Duodenal mucosa (tissue), 2 donors: ENCODE results near the gene LARP4.
A peak's percentile ranks its signal among the peaks of the same experiment; 100 is the strongest.

Experiments
- H3K27ac ChIP-seq: one replicate; pipeline ENCODE4 v1.7.0; 2013; ENCODE audit warnings: low read depth, low read length
- H3K27me3 ChIP-seq, 2 donors: one replicate each; pipeline ENCODE4 v1.7.0; 2013; ENCODE audit warnings: low read length in 2 of 2, control low read depth in 1 of 2; ENCODE audit not compliant: insufficient read depth in 2 of 2, control insufficient read depth in 1 of 2
- H3K36me3 ChIP-seq, 2 donors: one replicate each; pipeline ENCODE4 v1.7.0; 2013; ENCODE audit warnings: low read length in 2 of 2, control low read depth in 1 of 2; ENCODE audit not compliant: insufficient read depth in 2 of 2, control insufficient read depth in 1 of 2
- H3K4me1 ChIP-seq, 2 donors: one replicate each; pipeline ENCODE4 v1.7.0; 2013; ENCODE audit warnings: low read length in 2 of 2, control low read depth in 1 of 2; ENCODE audit not compliant: insufficient read depth in 2 of 2, control insufficient read depth in 1 of 2
- H3K4me3 ChIP-seq, 2 donors: one replicate each; pipeline ENCODE4 v1.7.0; 2013; ENCODE audit warnings: low read length in 2 of 2, low read depth in 1 of 2
- H3K9ac ChIP-seq, 2 donors: one replicate each; pipeline ENCODE4 v1.7.0; 2013; ENCODE audit warnings: low read length in 2 of 2, low read depth in 1 of 2
- H3K9me3 ChIP-seq, 2 donors: one replicate each; pipeline ENCODE4 v1.7.0; 2013; ENCODE audit warnings: low read length in 2 of 2, control low read depth in 1 of 2; ENCODE audit not compliant: control insufficient read depth in 1 of 2

Gene LARP4

GRCh38 chr12:50400638-50401499, at the start of gene LARP4:
LARP4 (plus strand) TSS chr12:50400885; CDS start chr12:50401011, 126 bp downstream.
- Histone ChIP-seq H3K4me1 (peaks cover 16 to 18% of the 10 kb centered on the region in 2 donors), H3K27me3 (no peaks in the 10 kb centered on the region), H3K9ac (peak within 1 kb of the TSS; percentile 89 to 94), H3K4me3 (peak within 1 kb of the TSS; percentile 94 to 98), H3K27ac (peak within 1 kb of the TSS; percentile 91), H3K9me3 (no peaks in the 10 kb centered on the region), H3K36me3 (no peaks in the 10 kb centered on the region)

DNA sequence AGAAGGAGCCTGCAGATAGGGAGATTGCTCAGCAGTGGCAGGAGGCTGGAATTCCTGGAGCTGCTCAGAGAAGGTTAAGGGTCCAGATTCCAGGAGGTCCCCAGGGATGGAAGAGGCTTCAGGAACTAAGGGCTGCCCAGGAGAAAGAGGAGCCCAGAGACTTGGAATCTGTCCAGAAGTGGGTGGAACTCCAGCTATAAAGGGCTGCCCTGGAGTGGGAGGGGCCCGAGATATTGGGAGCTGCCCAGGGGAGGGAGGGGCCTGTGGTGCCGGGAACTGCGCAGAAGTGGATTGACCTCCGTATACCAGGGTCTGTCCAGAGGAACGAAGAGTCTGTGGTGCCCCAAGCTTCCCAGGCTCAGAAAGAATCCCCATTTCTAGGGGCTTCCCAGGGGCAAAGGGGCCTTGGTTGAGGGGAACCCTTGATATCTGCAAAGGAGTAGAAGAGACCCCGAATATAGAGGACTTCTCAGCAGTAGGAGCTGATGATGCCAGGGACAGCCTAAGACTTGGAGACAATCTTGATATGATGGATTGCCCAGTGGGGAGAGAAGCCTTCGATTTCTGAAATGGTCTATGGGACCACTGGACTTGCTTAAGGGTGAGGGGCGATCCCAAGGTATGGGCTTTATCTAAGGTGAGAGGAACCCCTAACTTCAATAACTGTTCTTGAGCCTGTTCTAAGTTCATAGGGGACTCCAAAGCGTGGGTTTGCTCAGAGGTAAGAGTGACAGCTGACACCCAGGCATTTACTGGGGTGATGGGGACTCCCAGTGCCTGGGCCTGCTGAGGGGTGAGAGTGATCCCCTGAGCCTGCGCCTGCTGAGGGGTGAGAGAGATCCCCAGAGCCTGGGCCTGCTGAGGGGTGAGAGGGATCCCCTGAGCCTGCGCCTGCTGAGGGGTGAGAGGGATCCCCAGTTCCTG, 49.3 kb upstream of the LARP4 start:
- Histone ChIP-seq H3K9me3 (no peaks in the 10 kb centered on the region), H3K27me3 (no peaks in the 10 kb centered on the region), H3K36me3 (no peaks in the 10 kb centered on the region), H3K4me3 (no peak overlapping the region), H3K27ac (no peak overlapping the region), H3K4me1 (peaks cover 16 to 17% of the 10 kb centered on the region in 2 donors), H3K9ac (no peak overlapping the region)

- H3K27ac ChIP-seq: no peak overlapping the region
- no peaks in the 10 kb centered on the region for H3K9me3 ChIP-seq
- H3K27me3 ChIP-seq: no peaks in the 10 kb centered on the region
- H3K36me3 ChIP-seq: no peaks in the 10 kb centered on the region
- H3K4me3 ChIP-seq: no peak overlapping the region
- H3K4me1 ChIP-seq: peaks cover 16 to 17% of the 10 kb centered on the region in 2 donors
- no peak overlapping the region for H3K9ac ChIP-seq
Measured at GRCh38 chr12:50353404-50353803, 47.3 kb upstream of the LARP4 start.

DNA sequence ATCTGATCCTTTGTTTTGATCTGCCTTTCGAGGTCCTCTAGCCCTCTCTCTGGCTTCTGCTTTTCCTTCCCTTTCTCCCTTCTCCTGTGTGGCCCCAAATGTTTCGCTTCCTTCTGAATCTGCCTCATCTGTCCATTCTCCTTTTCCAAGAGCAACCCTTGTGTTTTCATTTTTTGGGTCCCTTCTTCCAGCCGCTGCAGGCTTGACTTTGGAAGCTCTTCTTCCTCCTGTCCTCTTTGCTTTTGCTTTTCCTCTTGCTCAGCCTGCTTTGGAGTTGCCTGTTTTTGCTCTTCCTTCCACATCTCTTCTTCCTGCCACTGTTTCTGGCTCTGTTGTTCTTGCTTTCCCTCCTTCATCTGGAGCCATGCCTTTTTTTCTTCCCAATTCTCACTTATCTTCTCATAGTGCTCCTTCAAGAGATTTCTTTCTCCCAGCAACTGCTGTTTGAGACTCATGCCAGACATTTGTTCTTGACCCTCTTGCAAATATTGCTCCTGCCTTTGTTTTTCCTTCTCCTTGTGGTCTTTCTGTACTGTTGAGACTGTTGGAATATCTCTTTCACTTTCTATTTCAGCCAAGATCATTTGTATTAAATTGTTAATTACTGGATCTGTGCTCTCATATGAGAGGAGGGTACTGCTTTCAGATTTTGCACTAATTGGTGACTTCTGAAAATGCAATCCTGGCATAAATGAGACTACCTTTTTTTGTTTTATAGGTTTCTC, 46.7 kb upstream of the LARP4 start:
- peaks cover 16 to 17% of the 10 kb centered on the region in 2 donors for H3K4me1 ChIP-seq
- no peak overlapping the region for H3K9ac ChIP-seq
- no peak overlapping the region for H3K27ac ChIP-seq
- no peaks in the 10 kb centered on the region for H3K9me3 ChIP-seq
- H3K27me3 ChIP-seq: no peaks in the 10 kb centered on the region
- H3K36me3 ChIP-seq: no peaks in the 10 kb centered on the region
- H3K4me3 ChIP-seq: peak overlapping the region; percentile 30 to 46

- Histone ChIP-seq H3K27me3 (no peaks in the 10 kb centered on the region), H3K36me3 (no peaks in the 10 kb centered on the region)
Measured at GRCh38 chr12:50354908-50355307, 45.8 kb upstream of the LARP4 start.

GRCh38 chr12:50355365-50355764, 45.3 kb upstream of the LARP4 start:
- H3K27me3 ChIP-seq: no peaks in the 10 kb centered on the region
- no peak overlapping the region for H3K27ac ChIP-seq
- H3K9ac ChIP-seq: no peak overlapping the region
- H3K36me3 ChIP-seq: no peaks in the 10 kb centered on the region
- peaks cover 16 to 17% of the 10 kb centered on the region in 2 donors for H3K4me1 ChIP-seq
- H3K4me3 ChIP-seq: no peak overlapping the region
- no peaks in the 10 kb centered on the region for H3K9me3 ChIP-seq

More at GRCh38 chr12:50354908-50355307, 45.8 kb upstream of the LARP4 start:
- Histone ChIP-seq H3K27ac (no peak overlapping the region), H3K9me3 (no peaks in the 10 kb centered on the region), H3K4me1 (peaks cover 16 to 17% of the 10 kb centered on the region in 2 donors), H3K4me3 (no peak overlapping the region), H3K9ac (no peak overlapping the region)

DNA sequence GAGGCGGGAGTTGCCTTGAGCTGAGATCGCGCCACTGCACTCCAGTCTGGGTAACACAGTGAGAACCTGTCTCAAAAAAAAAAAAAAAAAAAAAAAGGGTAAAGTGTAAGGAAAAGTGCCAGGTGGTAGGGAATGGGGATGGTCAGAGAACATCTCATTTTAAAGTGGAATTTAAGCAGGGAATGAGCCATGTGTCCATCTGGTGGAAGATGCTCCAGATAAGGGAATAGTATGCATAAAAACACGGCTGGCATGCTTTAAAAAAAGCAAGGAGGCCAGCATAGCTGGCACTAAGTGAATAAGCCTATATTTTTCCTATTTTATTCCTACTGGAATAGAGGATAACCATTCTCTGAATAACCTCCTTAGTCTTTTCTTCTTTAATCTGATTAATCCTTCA, 38.0 kb upstream of the LARP4 start:
- no peaks in the 10 kb centered on the region for H3K4me1 ChIP-seq
- no peaks in the 10 kb centered on the region for H3K27me3 ChIP-seq
- no peaks in the 10 kb centered on the region for H3K9me3 ChIP-seq
- H3K36me3 ChIP-seq: no peaks in the 10 kb centered on the region
- H3K9ac ChIP-seq: no peak overlapping the region
- H3K27ac ChIP-seq: no peak overlapping the region
- no peak overlapping the region for H3K4me3 ChIP-seq

- Histone ChIP-seq H3K9ac (no peak overlapping the region), H3K36me3 (no peaks in the 10 kb centered on the region), H3K9me3 (no peaks in the 10 kb centered on the region), H3K4me3 (no peak overlapping the region), H3K4me1 (no peaks in the 10 kb centered on the region), H3K27ac (no peak overlapping the region), H3K27me3 (no peaks in the 10 kb centered on the region)
Measured at GRCh38 chr12:50363141-50363540, 37.5 kb upstream of the LARP4 start.

DNA sequence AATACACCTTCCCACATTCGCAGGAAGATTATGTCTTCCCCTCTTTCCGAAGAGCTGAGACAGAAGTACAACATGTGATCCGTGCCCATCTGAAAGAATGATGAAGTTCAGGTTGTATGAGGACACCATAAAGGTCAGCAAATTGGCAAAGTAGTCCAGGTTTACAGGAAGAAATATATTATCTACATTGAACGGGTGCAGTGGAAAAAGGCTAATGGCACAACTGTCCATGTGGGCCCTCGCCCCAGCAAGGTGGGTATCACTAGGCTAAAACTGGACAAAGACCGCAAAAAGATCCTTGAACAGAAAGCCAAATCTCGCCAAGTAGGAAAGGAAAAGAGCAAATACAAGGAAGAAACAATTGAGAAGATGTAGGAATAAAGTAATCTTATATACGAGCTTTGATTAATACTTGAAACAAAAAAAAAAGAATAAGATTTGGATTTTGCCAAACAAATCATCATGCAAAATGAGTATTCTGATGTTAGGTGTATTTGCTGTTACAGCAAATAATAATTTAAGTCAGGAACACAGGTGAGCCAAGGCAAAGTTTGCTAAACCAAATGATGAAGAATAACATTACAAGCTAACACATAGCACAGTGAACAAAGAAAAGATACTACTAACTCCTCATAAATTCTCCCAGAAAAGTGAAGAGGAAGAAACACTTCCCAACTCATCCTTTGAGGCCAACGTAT, 34.8 kb upstream of the LARP4 start:
- Histone ChIP-seq H3K27me3 (no peaks in the 10 kb centered on the region), H3K27ac (no peak overlapping the region), H3K4me1 (no peaks in the 10 kb centered on the region), H3K9ac (no peak overlapping the region), H3K4me3 (no peak overlapping the region), H3K9me3 (no peaks in the 10 kb centered on the region), H3K36me3 (no peaks in the 10 kb centered on the region)
